T-cell (primary cell): ENCODE data around the gene CTDP1. TPM values are rescaled to one million over a fixed set of nuclear protein-coding genes. Genes with fewer than 3 reads are reported as not detected.

Experiments used
- ATAC-seq, 4 experiments: fragments of 200-7000 bp in 3 of 4; fragments of 150-1000 bp in 1 of 4; cut with Tn5 transposase; replicated peaks in 1 of 4; 1 replicate in 3 of 4; 2 replicates in 1 of 4; pipeline ENCODE4 v1.10.0; 2021; ENCODE audit warnings: moderate library complexity in 3 of 4, mild to moderate bottlenecking in 2 of 4, moderate number of reproducible peaks in 1 of 4
- CTCF ChIA-PET, 2 donors: fragments of 300-600 bp; sonication (Branson Sonifier 250); formaldehyde crosslinking; loops; one replicate each; lab custom pipeline; 2022; ENCODE audit warnings: antibody characterized with exemption in 2 of 2; lab: Charles Lee
- POLR2A ChIA-PET, 2 donors: fragments of 300-600 bp; sonication (Branson Sonifier 250); formaldehyde crosslinking; loops; one replicate each; lab custom pipeline; 2022; ENCODE audit warnings: antibody characterized with exemption in 2 of 2; lab: Charles Lee
- DNase-seq, 35 experiments: peaks; one replicate each; pipeline versions ENCODE4 v3.0.0 to v3.0.0-alpha.2; 2013 to 2023
- H3K27ac ChIP-seq: one replicate; pipeline ENCODE4 v1.5.1; 2013; ENCODE audit warnings: low read length
- H3K27me3 ChIP-seq, 2 experiments: replicated peaks in 1 of 2; 1 replicate in 1 of 2; 2 replicates in 1 of 2; pipeline versions ENCODE4 v1.6.1 to v1.7.0; 2013; ENCODE audit warnings: low read length in 1 of 2, mixed read lengths in 1 of 2; ENCODE audit not compliant: control insufficient read depth in 2 of 2, insufficient read depth in 2 of 2; ENCODE audit errors: extremely low read depth in 1 of 2
- H3K36me3 ChIP-seq, 2 donors: 1 replicate in 1 of 2; 2 replicates in 1 of 2; pipeline versions ENCODE4 v1.6.1 to v1.7.0; 2013; ENCODE audit warnings: low read length in 1 of 2; ENCODE audit not compliant: control insufficient read depth in 2 of 2, insufficient read depth in 1 of 2; ENCODE audit errors: extremely low read depth in 1 of 2
- H3K4me1 ChIP-seq, 2 experiments: 1 replicate in 1 of 2; 2 replicates in 1 of 2; pipeline versions ENCODE4 v1.6.1 to v1.7.0; 2013; ENCODE audit warnings: low read length in 2 of 2, mixed read lengths in 1 of 2; ENCODE audit not compliant: insufficient read depth in 2 of 2, control insufficient read depth in 1 of 2; ENCODE audit errors: extremely low read depth in 1 of 2
- H3K4me3 ChIP-seq, 2 donors: 1 replicate in 1 of 2; 2 replicates in 1 of 2; pipeline versions ENCODE4 v1.5.1 to v1.7.0; 2013; ENCODE audit warnings: mild to moderate bottlenecking in 2 of 2, low read length in 1 of 2, moderate library complexity in 1 of 2; ENCODE audit not compliant: control insufficient read depth in 1 of 2; ENCODE audit errors: extremely low read depth in 1 of 2
- H3K9me3 ChIP-seq: 2 replicates; pipeline ENCODE4 v1.7.0; 2013
- H3K27ac Mint-ChIP-seq, 2 donors: one replicate each; pipeline ENCODE4 v1.8.0; 2020 to 2021; ENCODE audit warnings: mild to moderate bottlenecking in 2 of 2, mixed read lengths in 2 of 2
- H3K27me3 Mint-ChIP-seq, 2 donors: one replicate each; pipeline ENCODE4 v1.8.0; 2021 to 2022; ENCODE audit warnings: mixed read lengths in 2 of 2
- H3K36me3 Mint-ChIP-seq: one replicate; pipeline ENCODE4 v1.8.0; 2021; ENCODE audit warnings: mixed read lengths
- H3K4me1 Mint-ChIP-seq, 3 donors: one replicate each; pipeline ENCODE4 v1.8.0; 2020 to 2022; ENCODE audit warnings: mixed read lengths in 3 of 3, mild to moderate bottlenecking in 1 of 3
- H3K4me3 Mint-ChIP-seq, 3 donors: one replicate each; pipeline ENCODE4 v1.8.0; 2020 to 2022; ENCODE audit warnings: mild to moderate bottlenecking in 3 of 3, mixed read lengths in 3 of 3, moderate library complexity in 3 of 3
- H3K9me3 Mint-ChIP-seq, 3 donors: one replicate each; pipeline ENCODE4 v1.8.0; 2020 to 2022; ENCODE audit warnings: mixed read lengths in 3 of 3
- WGBS: methylation state at CpG from one replicate; pipeline ENCODE4 v1.1.5; 2013; ENCODE audit warnings: missing lambda C conversion rate; ENCODE audit not compliant: insufficient coverage; 5-methylcytosine and 5-hydroxymethylcytosine counted together
- total RNA-seq, 35 experiments: library from RNA in 6 of 35; stranded (reverse) in 6 of 35; fragments of 120-200 nt in 1 of 35; gene quantifications; one replicate each; pipeline versions ENCODE4 v1.2.1 to v1.2.4 and lab custom pipeline; 2013 to 2026

Gene CTDP1
- total RNA-seq, 5 donors from 2014 or later (not counting 1 experiment from before 2014, with no cell fraction given), result 46.3 to 78.0 (median 49.4) TPM

DNA sequence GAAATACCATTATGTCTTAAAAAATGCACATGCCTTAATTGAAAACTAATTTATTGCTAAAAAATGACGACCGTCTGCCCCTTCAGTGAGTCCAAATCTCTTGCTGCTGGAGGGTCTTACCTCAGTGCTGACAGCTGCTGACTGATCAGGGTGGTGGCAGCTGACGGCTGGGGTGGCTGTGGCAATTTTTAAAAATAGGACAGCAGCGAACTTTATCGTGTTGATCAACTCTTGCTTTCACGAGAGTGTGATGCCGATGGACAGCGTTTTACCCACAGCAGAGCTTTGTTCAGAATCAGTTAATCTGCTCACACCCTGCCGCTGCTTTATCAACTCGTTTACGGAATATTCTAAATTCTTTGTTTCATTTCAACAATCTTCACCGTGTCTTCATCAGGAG, 21.2 kb upstream of the CTDP1 start:
- no peaks in the 10 kb centered on the region for H3K36me3 ChIP-seq
- DNase-seq, result no peak
- CTCF ChIA-PET, result no interaction called here
- no peaks in the 10 kb centered on the region for H3K9me3 ChIP-seq
- H3K9me3 Mint-ChIP-seq, result peaks cover 0 to 9% (median 3%) of the 10 kb centered on the region in 3 donors
- H3K4me3 ChIP-seq, result no peak overlapping the region
- POLR2A ChIA-PET, result no interaction called here
- H3K4me1 Mint-ChIP-seq, result no peaks in the 10 kb centered on the region
- no peak overlapping the region for H3K27ac ChIP-seq
- H3K27ac Mint-ChIP-seq, result no peak overlapping the region
- WGBS, result 83% methylated on average over 12 of the region's 12 CpGs
- no peak overlapping the region for H3K4me3 Mint-ChIP-seq
- H3K27me3 ChIP-seq, result peaks cover 0 to 9% of the 10 kb centered on the region in 2 experiments
- no peaks in the 10 kb centered on the region for H3K36me3 Mint-ChIP-seq
- no peak for ATAC-seq
- H3K4me1 ChIP-seq, result no peaks in the 10 kb centered on the region
- peaks cover 4 to 8% of the 10 kb centered on the region in 2 donors for H3K27me3 Mint-ChIP-seq

DNA sequence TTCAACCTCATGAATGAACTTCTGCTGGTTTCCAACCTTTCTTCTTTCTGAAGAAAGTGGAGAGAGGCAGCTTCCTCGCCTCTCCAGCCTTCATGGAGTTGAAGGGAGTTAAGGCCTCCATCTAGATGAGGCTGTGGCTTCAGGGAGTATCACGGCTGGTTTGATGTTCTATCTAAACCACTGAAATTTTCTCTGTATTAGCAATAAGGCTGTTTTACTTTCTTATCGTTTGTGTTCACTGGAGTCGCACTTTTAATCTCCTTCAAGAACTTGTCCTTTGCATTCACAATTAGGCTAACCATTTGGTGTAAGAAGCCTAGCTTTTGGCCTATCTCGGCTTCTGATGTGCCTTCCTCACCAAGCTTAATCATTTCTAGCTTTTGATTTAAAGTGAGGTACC, 19.9 kb upstream of the CTDP1 start:
- H3K4me1 ChIP-seq, result no peaks in the 10 kb centered on the region
- no peaks in the 10 kb centered on the region for H3K9me3 ChIP-seq
- no peaks in the 10 kb centered on the region for H3K4me1 Mint-ChIP-seq
- no peak overlapping the region for H3K27ac ChIP-seq
- peaks cover 4 to 11% of the 10 kb centered on the region in 2 donors for H3K27me3 Mint-ChIP-seq
- CTCF ChIA-PET, result no interaction called here
- no peak overlapping the region for H3K4me3 Mint-ChIP-seq
- ATAC-seq, result no peak
- POLR2A ChIA-PET, result no interaction called here
- no peak overlapping the region for H3K27ac Mint-ChIP-seq
- H3K36me3 Mint-ChIP-seq, result no peaks in the 10 kb centered on the region
- DNase-seq, result no peak
- no peak overlapping the region for H3K4me3 ChIP-seq
- H3K36me3 ChIP-seq, result no peaks in the 10 kb centered on the region
- peaks cover 0 to 9% of the 10 kb centered on the region in 2 experiments for H3K27me3 ChIP-seq
- H3K9me3 Mint-ChIP-seq, result peaks cover 0 to 9% (median 3%) of the 10 kb centered on the region in 3 donors
- 40% methylated on average over 1 of the region's 5 CpGs for WGBS

GRCh38 chr18:79662034-79662433, 17.6 kb upstream of the CTDP1 start:
- ChIA-PET POLR2A (interaction anchor here in 1 of 2 donors (0.7 kb wide), 1 partner anchor 7 kb away, joined by 21 read pairs; no protein-coding TSS in a partner anchor), CTCF (no interaction called here)
- Mint-ChIP-seq H3K4me3 (no peak overlapping the region), H3K27me3 (peaks cover 4 to 11% of the 10 kb centered on the region in 2 donors), H3K27ac (no peak overlapping the region), H3K36me3 (no peaks in the 10 kb centered on the region), H3K4me1 (no peaks in the 10 kb centered on the region), H3K9me3 (no peaks in the 10 kb centered on the region)
- Histone ChIP-seq H3K27ac (no peak overlapping the region), H3K27me3 (peaks cover 0 to 11% of the 10 kb centered on the region in 2 experiments), H3K36me3 (no peaks in the 10 kb centered on the region), H3K4me1 (no peaks in the 10 kb centered on the region), H3K4me3 (no peak overlapping the region), H3K9me3 (no peaks in the 10 kb centered on the region)
- ATAC-seq (no peak), DNase-seq (no peak)
- 89% methylated on average over 1 of the region's 4 CpGs for WGBS

DNA sequence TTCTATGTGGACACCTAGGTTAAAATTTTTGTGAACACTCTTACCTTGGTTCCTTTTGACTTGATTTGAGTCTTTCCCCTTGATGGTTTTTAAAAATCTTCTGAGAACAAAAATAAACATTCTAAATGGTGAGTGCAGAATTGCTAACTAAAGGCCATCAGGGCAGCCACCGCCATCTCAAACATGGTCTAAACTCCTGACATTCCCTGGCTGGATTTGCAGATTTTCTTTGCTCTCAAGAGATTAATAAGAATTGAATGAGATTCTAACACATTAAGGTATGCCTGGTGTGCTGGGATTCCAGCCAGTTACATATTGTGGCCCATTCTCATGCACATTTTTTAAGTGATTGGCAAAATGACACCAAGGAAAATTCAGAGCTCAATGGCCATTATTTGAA, 17.2 kb upstream of the CTDP1 start:
- Histone ChIP-seq H3K4me1 (no peaks in the 10 kb centered on the region), H3K27me3 (peaks cover 0 to 11% of the 10 kb centered on the region in 2 experiments), H3K9me3 (no peaks in the 10 kb centered on the region), H3K4me3 (no peak overlapping the region), H3K27ac (no peak overlapping the region), H3K36me3 (no peaks in the 10 kb centered on the region)
- H3K4me3 Mint-ChIP-seq, result no peak overlapping the region
- CTCF ChIA-PET, result no interaction called here
- no peaks in the 10 kb centered on the region for H3K36me3 Mint-ChIP-seq
- no peaks in the 10 kb centered on the region for H3K9me3 Mint-ChIP-seq
- POLR2A ChIA-PET, result interaction anchor here in 1 of 2 donors (0.6 to 0.7 kb wide), 2 partner anchors 8 to 635 kb away, joined by 4 to 21 read pairs; no protein-coding TSS in a partner anchor
- no CpG with 5 or more reads among the region's 1 CpG for WGBS
- peaks cover 4 to 11% of the 10 kb centered on the region in 2 donors for H3K27me3 Mint-ChIP-seq
- ATAC-seq, result no peak
- DNase-seq, result no peak
- no peak overlapping the region for H3K27ac Mint-ChIP-seq
- no peaks in the 10 kb centered on the region for H3K4me1 Mint-ChIP-seq

DNA sequence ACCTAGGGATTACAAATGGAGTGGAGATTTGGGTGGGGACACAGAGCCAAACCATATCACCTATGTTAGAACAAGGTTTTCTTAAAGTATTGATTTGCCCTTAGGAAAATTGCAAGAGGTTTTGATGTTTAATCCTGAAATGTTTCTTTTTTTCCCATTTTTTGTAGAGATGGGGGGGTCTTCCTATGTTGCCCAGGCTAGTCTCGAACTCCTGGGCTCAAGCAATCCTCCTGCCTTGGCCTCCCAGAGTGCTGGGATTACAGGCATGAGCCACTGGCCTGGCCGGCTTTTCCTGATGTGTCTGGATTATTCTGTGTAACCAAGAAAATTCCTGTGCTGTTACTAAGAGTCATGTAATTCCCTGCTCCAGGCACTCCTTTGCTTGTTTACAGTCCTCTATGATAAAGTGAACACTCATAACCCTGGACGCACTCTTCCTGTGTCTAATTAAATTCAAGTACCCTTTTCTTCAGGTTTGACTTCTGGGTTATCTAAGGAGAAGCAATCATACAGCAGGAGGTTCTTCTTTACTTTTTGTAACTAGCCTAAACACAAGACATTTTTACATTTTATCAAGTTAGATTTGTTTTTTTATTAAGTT, 15.0 kb upstream of the CTDP1 start:
- ATAC-seq (no peak), DNase-seq (no peak)
- no peaks in the 10 kb centered on the region for H3K4me1 Mint-ChIP-seq
- H3K36me3 ChIP-seq, result no peaks in the 10 kb centered on the region
- H3K9me3 Mint-ChIP-seq, result no peaks in the 10 kb centered on the region
- H3K27me3 Mint-ChIP-seq, result peaks cover 4 to 7% of the 10 kb centered on the region in 2 donors
- H3K27ac Mint-ChIP-seq, result no peak overlapping the region
- H3K4me3 ChIP-seq, result no peak overlapping the region
- no peaks in the 10 kb centered on the region for H3K4me1 ChIP-seq
- no peak overlapping the region for H3K27ac ChIP-seq
- H3K9me3 ChIP-seq, result no peaks in the 10 kb centered on the region
- ChIA-PET CTCF (no interaction called here), POLR2A (no interaction called here)
- 50% methylated on average over 1 of the region's 3 CpGs for WGBS
- peaks cover 0 to 11% of the 10 kb centered on the region in 2 experiments for H3K27me3 ChIP-seq
- H3K36me3 Mint-ChIP-seq, result no peaks in the 10 kb centered on the region
- H3K4me3 Mint-ChIP-seq, result no peak overlapping the region

DNA sequence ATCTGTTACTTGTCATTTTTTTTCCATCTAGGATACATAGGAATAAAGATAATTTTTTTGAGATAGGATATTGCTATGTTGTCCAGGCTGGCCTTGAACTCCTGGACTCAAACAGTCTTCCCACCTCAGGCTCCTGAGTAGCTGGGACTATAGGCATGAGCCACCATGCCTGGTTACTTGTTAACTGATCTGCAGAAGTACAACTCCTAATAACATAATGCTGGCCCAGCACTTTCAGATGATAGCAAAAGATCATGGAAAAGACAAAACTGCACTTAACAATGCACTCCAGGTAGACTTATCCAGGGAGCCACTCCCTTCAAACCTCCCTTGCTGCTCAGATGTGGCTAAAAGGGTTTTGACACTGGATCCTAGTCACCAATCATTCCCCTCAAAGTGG, 11.4 kb upstream of the CTDP1 start:
- Mint-ChIP-seq H3K27ac (no peak overlapping the region), H3K27me3 (peaks cover 0 to 3% of the 10 kb centered on the region in 2 donors), H3K4me1 (no peaks in the 10 kb centered on the region), H3K9me3 (peaks cover 0 to 3% (median 0%) of the 10 kb centered on the region in 3 donors), H3K36me3 (peaks cover 2% of the 10 kb centered on the region), H3K4me3 (no peak overlapping the region)
- Histone ChIP-seq H3K27me3 (peaks cover 0 to 2% of the 10 kb centered on the region in 2 experiments), H3K27ac (no peak overlapping the region), H3K36me3 (no peaks in the 10 kb centered on the region), H3K9me3 (no peaks in the 10 kb centered on the region), H3K4me1 (no peaks in the 10 kb centered on the region), H3K4me3 (no peak overlapping the region)
- POLR2A ChIA-PET, result no interaction called here
- ATAC-seq (no peak), DNase-seq (no peak)
- CTCF ChIA-PET, result no interaction called here
